AG04450 (cell line): ENCODE measurements around the gene GNG8. TPM values are rescaled to one million over a fixed set of nuclear protein-coding genes. Genes with fewer than 3 reads are reported as not detected.

Source experiments
- CTCF ChIA-PET: fragments of 300-600, 350-600 bp; formaldehyde crosslinking; extraction: SDS; loops from one replicate; lab custom pipeline; 2022; ENCODE audit warnings: antibody characterized with exemption, inconsistent platforms; lab: Charles Lee
- POLR2A ChIA-PET: fragments of 350-600 bp; formaldehyde crosslinking; extraction: SDS; loops from one replicate; lab custom pipeline; 2021; ENCODE audit warnings: antibody characterized with exemption, inconsistent platforms; lab: Yijun Ruan, JAX
- DNase-seq: peaks from one replicate; pipeline ENCODE4 v3.0.0-alpha.2; 2011; ENCODE audit warnings: low read depth, low spot score
- H3K27ac ChIP-seq: one replicate; pipeline ENCODE4 v1.5.1; 2012; ENCODE audit warnings: low read depth, low read length, control low read depth
- H3K27me3 ChIP-seq: one replicate; pipeline ENCODE4 v1.6.0; 2012; ENCODE audit warnings: low read length; ENCODE audit not compliant: control insufficient read depth, insufficient read depth
- H3K4me3 ChIP-seq: 2 replicates; pipeline ENCODE4 v1.5.1; 2011; ENCODE audit warnings: mild to moderate bottlenecking, low read depth, low read length, control low read depth
- H3K9me3 ChIP-seq: 2 replicates; pipeline ENCODE4 v1.5.1; 2012; ENCODE audit warnings: low read length; ENCODE audit not compliant: control insufficient read depth, insufficient read depth
- polyA plus RNA-seq: library from polyadenylated mRNA; depleted of rRNA; stranded (reverse); fragments of >200 nt; gene quantifications from 2 replicates; pipeline ENCODE4 v1.2.3, GENCODE V29; 2011
- TF ChIP-seq, protein P1 (sequence below): IDR thresholded peaks from 2 replicates; pipeline ENCODE4 v1.5.1; 2011; ENCODE audit warnings: low read depth, low read length, control low read depth, inconsistent platforms

Gene GNG8
- polyA plus RNA-seq, 1 experiment, result not detected

DNA sequence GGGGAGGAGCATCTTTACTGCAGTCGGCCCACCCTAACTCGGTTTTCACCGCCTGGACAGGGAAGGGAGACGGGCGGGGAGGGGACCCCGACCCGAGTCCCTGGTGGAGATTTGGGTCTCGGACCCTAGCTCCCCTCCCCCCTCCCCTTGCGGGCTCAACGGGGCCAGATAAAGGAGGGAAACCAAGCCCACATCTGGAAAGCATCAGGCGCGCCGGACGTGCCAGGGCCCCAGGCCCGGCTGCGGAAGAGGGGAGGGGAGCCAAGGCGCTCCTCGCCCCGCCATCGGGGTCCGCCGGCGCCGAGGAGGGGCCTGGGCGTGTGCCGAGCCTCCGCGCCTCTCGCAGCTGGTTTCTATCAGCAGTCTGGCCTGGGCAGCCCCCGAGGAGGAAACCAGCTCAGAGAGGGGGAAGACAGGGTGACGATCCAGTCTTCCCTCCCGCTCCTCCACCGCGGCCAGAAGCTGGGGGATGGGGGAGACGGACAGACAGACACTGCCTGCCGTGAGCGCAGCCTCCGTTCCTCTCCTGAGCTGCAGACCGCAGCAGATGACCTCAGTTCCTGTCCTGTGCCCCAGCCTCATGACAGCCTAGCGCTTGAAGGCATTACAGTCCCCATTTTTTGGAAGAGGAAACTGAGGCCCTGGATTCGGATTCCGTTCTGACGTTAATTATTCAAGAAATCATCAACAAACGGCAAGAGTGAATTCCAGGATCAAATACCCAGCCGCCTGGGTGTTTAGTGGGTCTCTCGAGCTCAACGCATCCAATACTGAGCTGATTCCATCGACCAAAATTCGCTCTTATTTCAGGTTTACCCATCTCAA lies 3.6 kb upstream of the GNG8 start:
- POLR2A ChIA-PET, result interaction anchor here (1.9 kb wide), 1 partner anchor 17 kb away, joined by 4 read pairs; no protein-coding TSS in a partner anchor
- H3K4me3 ChIP-seq, result peak overlapping the region; percentile 50
- H3K27me3 ChIP-seq, result peaks cover 7% of the 10 kb centered on the region
- CTCF ChIA-PET, result interaction anchor here (0.5 to 1.2 kb wide), 4 partner anchors 22 to 97 kb away, joined by 3 to 14 read pairs (median 3); no protein-coding TSS in a partner anchor
- peak overlapping the region; percentile 68 for H3K27ac ChIP-seq
- TF ChIP-seq, protein P1, sequence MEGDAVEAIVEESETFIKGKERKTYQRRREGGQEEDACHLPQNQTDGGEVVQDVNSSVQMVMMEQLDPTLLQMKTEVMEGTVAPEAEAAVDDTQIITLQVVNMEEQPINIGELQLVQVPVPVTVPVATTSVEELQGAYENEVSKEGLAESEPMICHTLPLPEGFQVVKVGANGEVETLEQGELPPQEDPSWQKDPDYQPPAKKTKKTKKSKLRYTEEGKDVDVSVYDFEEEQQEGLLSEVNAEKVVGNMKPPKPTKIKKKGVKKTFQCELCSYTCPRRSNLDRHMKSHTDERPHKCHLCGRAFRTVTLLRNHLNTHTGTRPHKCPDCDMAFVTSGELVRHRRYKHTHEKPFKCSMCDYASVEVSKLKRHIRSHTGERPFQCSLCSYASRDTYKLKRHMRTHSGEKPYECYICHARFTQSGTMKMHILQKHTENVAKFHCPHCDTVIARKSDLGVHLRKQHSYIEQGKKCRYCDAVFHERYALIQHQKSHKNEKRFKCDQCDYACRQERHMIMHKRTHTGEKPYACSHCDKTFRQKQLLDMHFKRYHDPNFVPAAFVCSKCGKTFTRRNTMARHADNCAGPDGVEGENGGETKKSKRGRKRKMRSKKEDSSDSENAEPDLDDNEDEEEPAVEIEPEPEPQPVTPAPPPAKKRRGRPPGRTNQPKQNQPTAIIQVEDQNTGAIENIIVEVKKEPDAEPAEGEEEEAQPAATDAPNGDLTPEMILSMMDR, result no peak
- DNase-seq, result no peak
- H3K9me3 ChIP-seq, result no peaks in the 10 kb centered on the region

DNA sequence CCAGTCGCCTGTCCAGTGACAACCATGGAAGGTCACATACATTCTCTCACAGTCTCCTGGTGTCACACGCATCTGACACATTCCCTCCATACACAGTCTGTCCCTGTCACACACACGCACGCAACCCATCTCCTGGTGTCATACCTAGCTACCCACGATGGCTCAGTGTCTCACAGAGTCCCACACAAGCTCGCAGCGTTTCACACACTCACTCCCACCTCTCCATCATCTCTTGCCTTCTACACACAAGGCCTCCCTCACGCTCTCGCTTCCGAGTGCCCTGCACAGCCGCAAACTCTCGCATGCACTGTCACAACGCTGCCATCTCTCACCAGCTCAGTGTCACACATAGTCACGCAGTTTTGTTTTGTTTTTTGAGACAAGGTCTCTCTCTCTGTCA lies 1.2 kb upstream of the GNG8 start:
- peaks cover 4% of the 10 kb centered on the region; the same call in 1 of the 2 replicates for H3K9me3 ChIP-seq
- TF ChIP-seq, protein P1, result no peak
- no peak overlapping the region for H3K27ac ChIP-seq
- ChIA-PET POLR2A (no interaction called here), CTCF (interaction anchor here (0.7 to 2.2 kb wide), 2 partner anchors 25 to 242 kb away, joined by 3 to 12 read pairs; no protein-coding TSS in a partner anchor)
- H3K4me3 ChIP-seq, result no peak overlapping the region
- no peak for DNase-seq
- peaks cover 7% of the 10 kb centered on the region for H3K27me3 ChIP-seq

DNA sequence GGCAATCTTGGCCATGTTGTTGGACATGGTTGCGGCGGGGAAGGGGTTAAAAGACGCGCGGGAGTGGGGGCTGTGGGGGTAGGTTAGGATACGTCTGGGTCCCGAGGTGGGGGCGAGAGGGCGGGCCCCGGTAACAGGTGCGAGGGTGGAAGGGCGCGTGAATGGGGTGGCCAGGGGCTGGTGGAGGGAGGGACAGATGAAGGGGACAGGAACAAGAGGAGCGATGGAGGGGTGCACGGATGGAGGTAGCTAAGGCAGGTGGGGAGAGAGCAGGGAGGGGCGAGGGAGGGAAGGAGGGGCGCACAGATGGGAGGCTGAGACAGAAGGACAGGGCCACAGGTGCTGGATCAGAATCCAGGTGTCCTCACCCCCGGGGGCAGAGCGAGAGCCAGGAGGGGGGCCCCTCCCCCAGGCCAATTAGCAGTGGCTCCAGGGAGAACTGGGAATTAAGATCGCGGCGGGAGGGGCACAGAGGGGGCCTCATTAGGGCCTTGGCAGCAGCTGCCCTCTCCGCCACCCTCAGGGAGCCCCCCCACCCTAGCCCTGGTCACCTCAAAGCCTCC lies 1.3 kb downstream of the GNG8 start:
- no peak overlapping the region for H3K4me3 ChIP-seq
- TF ChIP-seq, protein P1, result no peak
- peaks cover 7% of the 10 kb centered on the region for H3K27me3 ChIP-seq
- ChIA-PET CTCF (interaction anchor here (0.7 kb wide), 1 partner anchor 27 kb away, joined by 3 read pairs; no protein-coding TSS in a partner anchor), POLR2A (interaction anchor here (0.6 kb wide), 1 partner anchor 12 kb away, joined by 5 read pairs; no protein-coding TSS in a partner anchor)
- peaks cover 4% of the 10 kb centered on the region; the same call in 1 of the 2 replicates for H3K9me3 ChIP-seq
- DNase-seq, result no peak
- no peak overlapping the region for H3K27ac ChIP-seq

GRCh38 chr19:46634045-46634655 lies 1.9 kb downstream of the GNG8 start:
- peaks cover 7% of the 10 kb centered on the region for H3K27me3 ChIP-seq
- H3K4me3 ChIP-seq, result no peak overlapping the region
- CTCF ChIA-PET, result no interaction called here
- H3K9me3 ChIP-seq, result peaks cover 4% of the 10 kb centered on the region; the same call in 1 of the 2 replicates
- DNase-seq, result no peak
- TF ChIP-seq, protein P1, result no peak
- no peak overlapping the region for H3K27ac ChIP-seq
- POLR2A ChIA-PET, result interaction anchor here (0.6 kb wide), 1 partner anchor 11 kb away, joined by 5 read pairs; no protein-coding TSS in a partner anchor
